Fibroblast of pulmonary artery (primary cell): ENCODE results near the gene FBXO10.
A peak's percentile ranks its signal among the peaks of the same experiment; 100 is the strongest.

Experiments used
- DNase-seq: peaks from one replicate; pipeline ENCODE4 v3.0.0-alpha.2; 2010; ENCODE audit warnings: low read depth
- H3K4me3 ChIP-seq: replicated peaks from 2 replicates; pipeline ENCODE4 v1.5.1; 2011; ENCODE audit warnings: low read depth, mild to moderate bottlenecking, control low read depth, low read length, moderate library complexity
- TF ChIP-seq, protein P1 (sequence below): IDR thresholded peaks from 2 replicates; pipeline ENCODE4 v1.5.1; 2011; ENCODE audit warnings: mild to moderate bottlenecking, control low read depth, low read length, inconsistent platforms; ENCODE audit errors: missing control alignments

Gene FBXO10, protein sequence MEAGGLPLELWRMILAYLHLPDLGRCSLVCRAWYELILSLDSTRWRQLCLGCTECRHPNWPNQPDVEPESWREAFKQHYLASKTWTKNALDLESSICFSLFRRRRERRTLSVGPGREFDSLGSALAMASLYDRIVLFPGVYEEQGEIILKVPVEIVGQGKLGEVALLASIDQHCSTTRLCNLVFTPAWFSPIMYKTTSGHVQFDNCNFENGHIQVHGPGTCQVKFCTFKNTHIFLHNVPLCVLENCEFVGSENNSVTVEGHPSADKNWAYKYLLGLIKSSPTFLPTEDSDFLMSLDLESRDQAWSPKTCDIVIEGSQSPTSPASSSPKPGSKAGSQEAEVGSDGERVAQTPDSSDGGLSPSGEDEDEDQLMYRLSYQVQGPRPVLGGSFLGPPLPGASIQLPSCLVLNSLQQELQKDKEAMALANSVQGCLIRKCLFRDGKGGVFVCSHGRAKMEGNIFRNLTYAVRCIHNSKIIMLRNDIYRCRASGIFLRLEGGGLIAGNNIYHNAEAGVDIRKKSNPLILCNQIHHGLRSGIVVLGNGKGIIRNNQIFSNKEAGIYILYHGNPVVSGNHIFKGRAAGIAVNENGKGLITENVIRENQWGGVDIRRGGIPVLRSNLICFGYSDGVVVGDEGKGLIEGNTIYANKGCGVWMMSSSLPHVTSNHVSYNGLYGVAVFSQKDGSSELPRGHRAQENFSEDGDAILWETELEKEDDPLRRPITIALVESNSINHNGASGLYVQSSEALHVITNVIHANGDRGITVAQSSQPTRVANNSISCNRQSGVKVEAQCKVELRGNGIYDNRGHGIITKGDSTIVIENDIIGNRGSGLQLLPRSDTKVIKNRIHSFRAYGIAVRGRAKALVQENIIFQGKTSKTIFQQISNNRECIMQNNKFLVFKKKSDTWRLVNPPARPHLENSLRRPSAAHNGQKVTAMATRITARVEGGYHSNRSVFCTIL

DNA sequence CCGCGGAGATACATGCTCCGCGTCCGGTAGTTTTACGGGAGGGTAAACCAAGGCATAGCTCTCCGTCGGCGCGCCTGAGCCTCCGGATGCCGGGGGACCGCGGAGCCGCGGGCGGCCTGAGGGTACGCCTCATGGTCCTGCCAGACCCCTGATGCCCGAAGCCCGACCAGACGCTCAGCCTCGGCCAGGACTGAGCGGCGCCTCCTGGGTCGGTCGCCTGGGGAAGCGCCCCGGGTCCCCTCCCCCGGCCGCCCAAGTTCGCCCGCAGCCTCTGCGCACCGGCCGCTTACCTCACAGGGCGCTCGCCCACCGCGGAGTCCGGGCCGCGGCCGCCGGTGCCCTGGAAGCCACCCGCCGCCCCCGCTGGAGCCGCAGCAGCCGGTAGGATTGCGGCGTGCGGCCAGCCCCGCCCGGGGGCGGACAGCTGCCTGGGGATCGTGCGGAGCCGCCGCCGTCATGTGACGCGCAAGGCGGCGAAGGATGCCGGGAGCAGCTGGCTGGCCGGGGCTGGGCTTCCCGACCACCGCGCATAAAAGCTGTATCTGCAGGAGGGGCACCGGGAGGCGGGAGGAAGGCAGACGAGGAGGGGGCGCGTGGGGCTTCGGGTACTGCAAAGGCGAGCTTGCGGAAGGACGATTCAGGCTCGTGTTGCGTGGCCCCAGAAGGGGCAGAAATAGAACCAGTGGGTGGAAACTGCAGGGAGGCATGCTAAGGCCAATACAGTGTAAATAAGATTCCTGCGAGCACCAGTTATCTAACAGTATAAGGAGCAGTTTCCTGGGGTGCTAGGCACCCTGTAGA is at the start of gene FBXO10:
TSS of gene FBXO10 (minus strand) at position 460 of the 801 bp plus-strand sequence. CDS start 34,612 bp downstream, outside the sequence.
- H3K4me3 ChIP-seq = peak within 1 kb of the TSS; percentile 82
- DNase-seq = peak; percentile 70
- TF ChIP-seq, protein P1, sequence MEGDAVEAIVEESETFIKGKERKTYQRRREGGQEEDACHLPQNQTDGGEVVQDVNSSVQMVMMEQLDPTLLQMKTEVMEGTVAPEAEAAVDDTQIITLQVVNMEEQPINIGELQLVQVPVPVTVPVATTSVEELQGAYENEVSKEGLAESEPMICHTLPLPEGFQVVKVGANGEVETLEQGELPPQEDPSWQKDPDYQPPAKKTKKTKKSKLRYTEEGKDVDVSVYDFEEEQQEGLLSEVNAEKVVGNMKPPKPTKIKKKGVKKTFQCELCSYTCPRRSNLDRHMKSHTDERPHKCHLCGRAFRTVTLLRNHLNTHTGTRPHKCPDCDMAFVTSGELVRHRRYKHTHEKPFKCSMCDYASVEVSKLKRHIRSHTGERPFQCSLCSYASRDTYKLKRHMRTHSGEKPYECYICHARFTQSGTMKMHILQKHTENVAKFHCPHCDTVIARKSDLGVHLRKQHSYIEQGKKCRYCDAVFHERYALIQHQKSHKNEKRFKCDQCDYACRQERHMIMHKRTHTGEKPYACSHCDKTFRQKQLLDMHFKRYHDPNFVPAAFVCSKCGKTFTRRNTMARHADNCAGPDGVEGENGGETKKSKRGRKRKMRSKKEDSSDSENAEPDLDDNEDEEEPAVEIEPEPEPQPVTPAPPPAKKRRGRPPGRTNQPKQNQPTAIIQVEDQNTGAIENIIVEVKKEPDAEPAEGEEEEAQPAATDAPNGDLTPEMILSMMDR = no peak

DNA sequence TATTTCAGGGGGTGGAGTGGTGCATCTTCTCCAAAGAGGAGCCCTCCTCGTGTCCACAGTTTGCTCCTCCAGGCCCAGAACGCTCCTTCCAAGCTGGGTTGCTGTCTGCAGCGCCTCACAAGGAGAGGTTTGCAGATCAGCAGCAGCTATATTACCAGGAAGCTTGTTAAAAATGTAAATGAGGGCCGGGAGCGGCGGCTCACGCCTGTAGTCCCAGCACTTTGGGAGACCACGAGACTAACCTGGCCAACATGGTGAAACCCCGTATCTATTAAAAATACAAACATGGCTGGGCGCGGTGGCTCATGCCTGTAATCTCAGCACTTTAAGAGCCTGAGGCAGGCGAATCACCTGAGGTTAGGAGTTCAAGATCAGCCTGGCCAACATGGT is 49.6 kb upstream of the FBXO10 start:
- no peak for DNase-seq
- no peak overlapping the region for H3K4me3 ChIP-seq
- TF ChIP-seq, protein P1 = no peak

DNA sequence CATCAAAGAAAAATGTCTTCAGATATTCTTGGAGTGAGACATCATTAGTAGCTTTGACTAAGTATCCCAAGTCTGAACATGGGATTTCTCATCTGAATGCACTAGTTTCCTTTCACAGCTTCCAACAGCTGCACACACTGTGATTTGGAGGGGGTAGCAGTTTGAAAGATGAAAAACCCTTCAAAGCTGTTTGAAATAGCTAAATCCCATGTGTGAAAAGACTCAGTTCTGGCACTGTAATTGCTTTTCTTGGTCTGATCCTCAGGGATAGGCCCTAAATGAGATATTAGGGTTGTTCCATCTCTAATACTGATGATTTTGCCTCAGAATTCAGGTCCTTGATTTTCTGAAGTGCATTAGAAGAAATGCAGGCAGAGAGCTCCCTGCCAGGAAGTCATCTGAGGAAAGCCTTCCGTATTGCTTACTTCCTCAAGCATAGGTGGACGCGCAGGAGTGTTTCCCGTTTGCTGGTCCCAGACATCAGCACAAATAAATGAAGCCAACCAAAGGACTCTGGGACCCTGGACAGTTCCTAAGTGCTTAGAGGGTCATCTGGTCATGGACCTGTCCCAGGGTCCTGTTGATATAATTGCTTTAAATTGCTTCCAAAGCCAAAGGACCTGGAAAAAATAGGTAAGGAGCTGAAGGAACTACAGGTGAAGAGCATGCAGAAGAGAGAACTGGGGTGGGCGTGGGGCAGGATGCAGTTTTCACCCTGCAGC is 49.0 kb upstream of the FBXO10 start:
- no peak overlapping the region for H3K4me3 ChIP-seq
- DNase-seq = no peak
- TF ChIP-seq, protein P1 = no peak

DNA sequence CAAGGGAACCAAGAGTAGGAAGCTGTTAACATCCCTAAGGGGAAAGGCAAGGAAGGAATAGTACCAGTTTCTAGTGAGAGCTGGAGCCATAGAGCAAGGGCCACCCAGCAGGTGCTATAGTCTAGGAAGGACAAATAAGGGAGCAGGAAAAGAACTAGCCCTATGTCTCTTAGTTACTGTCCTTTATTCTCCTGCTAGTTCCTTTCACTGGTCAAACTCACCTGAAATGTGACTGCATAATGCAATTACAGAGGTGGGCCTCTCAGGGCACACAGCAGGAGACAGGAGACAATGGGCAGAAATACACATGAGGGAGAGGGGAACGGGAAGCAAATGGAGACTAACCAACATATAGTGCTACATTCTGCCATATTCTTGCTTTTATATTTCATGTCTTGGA is 47.9 kb upstream of the FBXO10 start:
- DNase-seq = no peak
- TF ChIP-seq, protein P1 = no peak
- H3K4me3 ChIP-seq = no peak overlapping the region

GRCh38 chr9:37623267-37623666 is 47.1 kb upstream of the FBXO10 start:
- H3K4me3 ChIP-seq = no peak overlapping the region
- TF ChIP-seq, protein P1 = no peak

GRCh38 chr9:37622462-37622861 is 46.3 kb upstream of the FBXO10 start:
- TF ChIP-seq, protein P1 = no peak
- DNase-seq = no peak
- no peak overlapping the region for H3K4me3 ChIP-seq

More at GRCh38 chr9:37623267-37623666, 47.1 kb upstream of the FBXO10 start:
- DNase-seq = no peak
